PC-3 (cell line): Measurements from ENCODE around the gene KDM3A. TPM values are rescaled to one million over a fixed set of nuclear protein-coding genes. Genes with fewer than 3 reads are reported as not detected.

Source experiments
- ATAC-seq: fragments of 200-7000 bp; cut with Tn5 transposase; 2 replicates; pipeline ENCODE4 v1.9.1; 2020; ENCODE audit warnings: mild to moderate bottlenecking, moderate library complexity
- BruUV-seq: library from RNA; stranded (reverse); fragments of 400-500 nt; replicated peaks from 2 replicates; lab custom pipeline; 2021; lab: Mats Ljungman, UMichigan
- CTCF ChIA-PET: fragments of 300-600 bp; sonication (Branson Sonifier 250); formaldehyde crosslinking; loops from one replicate; lab custom pipeline; 2022; ENCODE audit warnings: antibody characterized with exemption; lab: Charles Lee
- POLR2A ChIA-PET: fragments of 300-600 bp; sonication (Branson Sonifier 250); formaldehyde crosslinking; loops from one replicate; lab custom pipeline; 2022; ENCODE audit warnings: antibody characterized with exemption; ENCODE audit not compliant: unreplicated experiment; lab: Charles Lee
- DNase-seq: peaks from one replicate; pipeline ENCODE4 v3.0.0-alpha.2; 2015
- H2AFZ ChIP-seq: fragments of 300-600 bp; sonication (generic); 2 replicates; pipeline ENCODE4 v1.6.0; 2016; ENCODE audit warnings: antibody characterized with exemption, low read length
- H3F3A ChIP-seq: fragments of 300-600 bp; sonication (generic); one replicate; pipeline ENCODE4 v1.6.0; 2017; ENCODE audit warnings: antibody characterized with exemption, low read length, control low read depth, mild to moderate bottlenecking; ENCODE audit not compliant: unreplicated experiment
- H3K27ac ChIP-seq: fragments of 300-600 bp; sonication (generic); 2 replicates; pipeline ENCODE4 v1.5.1; 2016; ENCODE audit warnings: mild to moderate bottlenecking, low read length
- H3K27me3 ChIP-seq: fragments of 300-600 bp; sonication (generic); 2 replicates; pipeline ENCODE4 v1.6.1; 2016; ENCODE audit warnings: low read length, mixed read lengths
- H3K36me3 ChIP-seq: fragments of 300-600 bp; sonication (generic); 2 replicates; pipeline ENCODE4 v1.6.1; 2016; ENCODE audit warnings: low read depth, mixed run types, low read length, mixed read lengths
- H3K4me1 ChIP-seq: fragments of 300-600 bp; sonication (generic); 2 replicates; pipeline ENCODE4 v1.5.1; 2016; ENCODE audit warnings: low read length; ENCODE audit not compliant: insufficient read depth
- H3K4me2 ChIP-seq: fragments of 300-600 bp; sonication (generic); 2 replicates; pipeline ENCODE4 v1.6.0; 2016; ENCODE audit warnings: low read length
- H3K4me3 ChIP-seq: fragments of 300-600 bp; sonication (generic); 2 replicates; pipeline ENCODE4 v1.5.1; 2016; ENCODE audit warnings: mild to moderate bottlenecking, low read length, mixed read lengths
- H3K79me2 ChIP-seq: fragments of 300-600 bp; sonication (generic); 2 replicates; pipeline ENCODE4 v1.6.1; 2017; ENCODE audit warnings: low read length, mixed read lengths
- H3K9ac ChIP-seq: fragments of 300-600 bp; sonication (generic); 2 replicates; pipeline ENCODE4 v1.6.0; 2016; ENCODE audit warnings: mild to moderate bottlenecking, low read length
- H3K9me2 ChIP-seq: fragments of 300-600 bp; sonication (generic); replicated peaks from 2 replicates; pipeline ENCODE4 v1.6.1; 2016; ENCODE audit warnings: mixed run types, low read length, mixed read lengths
- H3K9me3 ChIP-seq: fragments of 300-600 bp; sonication (generic); 2 replicates; pipeline ENCODE4 v1.6.1; 2016; ENCODE audit warnings: low read length, mixed read lengths
- H4K20me1 ChIP-seq: fragments of 300-600 bp; sonication (generic); 2 replicates; pipeline ENCODE4 v1.6.1; 2016; ENCODE audit warnings: low read length, mixed read lengths
- CTCF ChIP-seq: fragments of 300-600 bp; sonication (generic); conservative IDR thresholded peaks from 2 replicates; pipeline ENCODE4 v1.5.1; 2017; ENCODE audit warnings: antibody characterized with exemption, low read depth, mild to moderate bottlenecking, low read length
- EZH2 ChIP-seq: fragments of 300-600 bp; sonication (generic); IDR thresholded peaks from one replicate; pipeline ENCODE4 v1.6.1; 2017; ENCODE audit warnings: antibody characterized with exemption, mild to moderate bottlenecking, low read length; ENCODE audit not compliant: unreplicated experiment
- EZH2phosphoT487 ChIP-seq: fragments of 300-600 bp; sonication (generic); IDR thresholded peaks from 2 replicates; pipeline ENCODE4 v1.6.1; 2018; ENCODE audit warnings: mild to moderate bottlenecking, antibody characterized with exemption, low read length, borderline replicate concordance
- intact Hi-C: fragments of 100-400 bp; cut with micrococcal nuclease; formaldehyde crosslinking; loops from 2 replicates; pipeline ENCODE4 v1.9.0; 2023
- total RNA-seq: library from RNA; depleted of rRNA; stranded (reverse); fragments of >200 nt; gene quantifications from 2 replicates; pipeline ENCODE4 v1.2.3, GENCODE V29; 2014

KDM3A gene
- total RNA-seq, 1 experiment from 2014 or later = 32.2 TPM

- Histone ChIP-seq H3K27me3 (no peaks in the 10 kb centered on the region), H3F3A (no peaks in the 10 kb centered on the region), H3K9ac (no peak overlapping the region), H3K36me3 (peaks cover 36% of the 10 kb centered on the region), H3K4me3 (no peak overlapping the region), H2AFZ (no peak overlapping the region), H3K79me2 (peaks cover 4% of the 10 kb centered on the region; the same call in 1 of the 2 replicates), H3K4me2 (0 out of 2 replicates have a peak overlapping the region, but pooled peaks have one; percentile 5), H3K4me1 (peaks cover 16% of the 10 kb centered on the region), H4K20me1 (peaks cover 8% of the 10 kb centered on the region), H3K9me2 (no peaks in the 10 kb centered on the region), H3K27ac (peak overlapping the region; percentile 81), H3K9me3 (0 out of 2 replicates have a peak, but pooled peaks cover 4% of the 10 kb centered on the region)
- ATAC-seq (peak; percentile 95), DNase-seq (peak; percentile 93)
- CTCF ChIA-PET = no interaction called here
- intact Hi-C loops = loop anchor here (5.0 to 10.0 kb wide), 2 partner anchors 56 to 104 kb away; partner anchors contain the start of gene KDM3A
- no peak for TF ChIP-seq CTCF
- TF ChIP-seq EZH2 = no peak
- TF ChIP-seq EZH2phosphoT487 = no peak
- POLR2A ChIA-PET = interaction anchor here (1.0 kb wide), 1 partner anchor 57 kb away, joined by 12 read pairs; no protein-coding TSS in a partner anchor
- no TSS peak for BruUV-seq
Observed at GRCh38 chr2:86498468-86499260, 57.5 kb downstream of the KDM3A start.

DNA sequence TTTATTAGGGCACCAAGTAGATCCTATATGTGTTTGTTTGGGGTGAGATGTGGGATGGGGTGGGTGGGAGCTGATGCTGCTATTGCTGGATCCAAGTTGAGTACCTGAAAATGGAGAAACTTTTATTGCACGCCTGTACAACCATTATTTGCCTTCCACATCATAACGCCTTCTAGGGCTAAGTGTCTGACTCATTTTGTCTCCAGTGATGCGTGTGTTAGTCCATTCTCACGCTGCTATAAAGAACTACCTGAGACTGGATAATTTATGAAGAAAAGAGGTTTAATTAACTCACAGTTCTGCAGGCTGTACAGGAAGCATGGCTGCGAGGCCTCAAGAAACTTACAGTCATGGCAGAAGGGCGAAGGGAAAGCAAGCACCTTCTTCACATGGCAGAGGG is 58.2 kb downstream of the KDM3A start:
- DNase-seq (peak; percentile 43), ATAC-seq (peak; percentile 49)
- Histone ChIP-seq H3F3A (no peaks in the 10 kb centered on the region), H2AFZ (no peak overlapping the region), H3K9me2 (no peaks in the 10 kb centered on the region), H3K9ac (no peak overlapping the region), H3K9me3 (0 out of 2 replicates have a peak, but pooled peaks cover 4% of the 10 kb centered on the region), H3K27ac (peak overlapping the region; percentile 81), H4K20me1 (peaks cover 8% of the 10 kb centered on the region), H3K4me3 (no peak overlapping the region), H3K4me1 (peaks cover 16% of the 10 kb centered on the region), H3K36me3 (peaks cover 36% of the 10 kb centered on the region), H3K27me3 (no peaks in the 10 kb centered on the region), H3K79me2 (peaks cover 4% of the 10 kb centered on the region; the same call in 1 of the 2 replicates), H3K4me2 (0 out of 2 replicates have a peak overlapping the region, but pooled peaks have one; percentile 5)
- ChIA-PET CTCF (no interaction called here), POLR2A (interaction anchor here (1.0 kb wide), 1 partner anchor 57 kb away, joined by 12 read pairs; no protein-coding TSS in a partner anchor)
- intact Hi-C loops = loop anchor here (5.0 to 10.0 kb wide), 2 partner anchors 57 to 105 kb away; partner anchors contain the start of gene KDM3A
- TF ChIP-seq EZH2phosphoT487 (no peak), CTCF (no peak), EZH2 (no peak)
- BruUV-seq = no TSS peak
